ENCODE results near the gene MYO9A. TPM values are rescaled to one million over a fixed set of nuclear protein-coding genes. Genes with fewer than 3 reads are reported as not detected.

Gene MYO9A
- total RNA-seq, 4 donors from 2014 or later: 61.2 to 99.9 (median 79.9) TPM

GRCh38 chr15:72042865-72043264 is 75.1 kb downstream of the MYO9A start:
- DNase-seq (ENCODE audit: low spot score in 2 of 2): no peak
- no peaks in the 10 kb centered on the region for H3K27me3 ChIP-seq
- H3K36me3 ChIP-seq: peaks cover 0 to 26% (median 0%) of the 10 kb centered on the region in 3 donors
- peaks cover 0 to 13% (median 0%) of the 10 kb centered on the region in 4 donors for H3K4me1 ChIP-seq
- TF ChIP-seq CTCF (IDR thresholded peaks at IDR 0.05): no peak
- H3K4me3 ChIP-seq: no peak overlapping the region
- no peak overlapping the region for H3K27ac ChIP-seq
- 88 to 90% methylated on average over 7 of the region's 7 CpGs for WGBS, 2 donors
- no peaks in the 10 kb centered on the region for H3K9me3 ChIP-seq

GRCh38 chr15:72042054-72042453 is 75.9 kb downstream of the MYO9A start:
- 60 to 67% methylated on average over 1 of the region's 1 CpG for WGBS, 2 donors
- TF ChIP-seq CTCF (IDR thresholded peaks at IDR 0.05) (no peak), EP300 (IDR thresholded peaks at IDR 0.05) (no peak), POLR2A (IDR thresholded peaks at IDR 0.05) (no peak)
- no peak overlapping the region for H3K27ac ChIP-seq
- H3K9me3 ChIP-seq: peaks cover 0 to 5% (median 0%) of the 10 kb centered on the region in 4 donors
- H3K4me3 ChIP-seq: no peak overlapping the region
- no peaks in the 10 kb centered on the region for H3K27me3 ChIP-seq
- DNase-seq (ENCODE audit: low spot score in 2 of 2): no peak
- peaks cover 0 to 26% (median 0%) of the 10 kb centered on the region in 3 donors for H3K36me3 ChIP-seq
- H3K4me1 ChIP-seq: peaks cover 0 to 10% (median 0%) of the 10 kb centered on the region in 4 donors

- Histone ChIP-seq H3K4me1 (peaks cover 0 to 36% (median 4%) of the 10 kb centered on the region in 4 donors), H3K9me3 (peaks cover 0 to 5% (median 0%) of the 10 kb centered on the region in 4 donors), H3K36me3 (peaks cover 0 to 13% (median 0%) of the 10 kb centered on the region in 3 donors), H3K27me3 (no peaks in the 10 kb centered on the region), H3K27ac (no peak overlapping the region), H3K4me3 (no peak overlapping the region)
- 93 to 94% methylated on average over 4 of the region's 4 CpGs for WGBS, 2 donors
- TF ChIP-seq EP300 (IDR thresholded peaks at IDR 0.05) (no peak), CTCF (IDR thresholded peaks at IDR 0.05) (no peak), POLR2A (IDR thresholded peaks at IDR 0.05) (no peak)
- no peak for DNase-seq (ENCODE audit: low spot score in 2 of 2)
Observed at GRCh38 chr15:72037321-72037720, 80.6 kb downstream of the MYO9A start.

- 93 to 94% methylated on average over 4 of the region's 4 CpGs for WGBS, 2 donors
- no peak overlapping the region for H3K27ac ChIP-seq
- H3K4me1 ChIP-seq: peaks cover 0 to 36% (median 4%) of the 10 kb centered on the region in 4 donors
Observed at GRCh38 chr15:72034859-72035650, 82.9 kb downstream of the MYO9A start.

More at GRCh38 chr15:72034859-72035650, 82.9 kb downstream of the MYO9A start:
- no peak for DNase-seq (ENCODE audit: low spot score in 2 of 2)
- TF ChIP-seq EP300 (IDR thresholded peaks at IDR 0.05) (no peak), POLR2A (IDR thresholded peaks at IDR 0.05) (no peak), CTCF (IDR thresholded peaks at IDR 0.05) (no peak)
- no peak overlapping the region for H3K4me3 ChIP-seq
- H3K9me3 ChIP-seq: peaks cover 0 to 5% (median 0%) of the 10 kb centered on the region in 4 donors
- H3K27me3 ChIP-seq: no peaks in the 10 kb centered on the region
- peaks cover 0 to 11% (median 0%) of the 10 kb centered on the region in 3 donors for H3K36me3 ChIP-seq
